Keratinocyte (primary cell): ENCODE results near the gene RAB40A.

Experiments used
- EZH2 ChIP-seq: IDR thresholded peaks from one replicate; pipeline ENCODE4 v1.6.1; 2012; ENCODE audit warnings: inconsistent platforms, mild to moderate bottlenecking, low read length, moderate library complexity
- TF ChIP-seq, protein P1 (sequence below), 3 experiments: IDR thresholded peaks in 1 of 3; conservative IDR thresholded peaks in 1 of 3; optimal IDR thresholded peaks in 1 of 3; 2 replicates in 2 of 3; 3 replicates in 1 of 3; pipeline versions ENCODE3 to v1.5.1; 2011; ENCODE audit warnings: low read length in 3 of 3, mild to moderate bottlenecking in 3 of 3, moderate library complexity in 2 of 3, control low read depth in 1 of 3, inconsistent platforms in 1 of 3; ENCODE audit not compliant: insufficient read depth in 2 of 3; ENCODE audit errors: extremely low read depth in 1 of 3

DNA sequence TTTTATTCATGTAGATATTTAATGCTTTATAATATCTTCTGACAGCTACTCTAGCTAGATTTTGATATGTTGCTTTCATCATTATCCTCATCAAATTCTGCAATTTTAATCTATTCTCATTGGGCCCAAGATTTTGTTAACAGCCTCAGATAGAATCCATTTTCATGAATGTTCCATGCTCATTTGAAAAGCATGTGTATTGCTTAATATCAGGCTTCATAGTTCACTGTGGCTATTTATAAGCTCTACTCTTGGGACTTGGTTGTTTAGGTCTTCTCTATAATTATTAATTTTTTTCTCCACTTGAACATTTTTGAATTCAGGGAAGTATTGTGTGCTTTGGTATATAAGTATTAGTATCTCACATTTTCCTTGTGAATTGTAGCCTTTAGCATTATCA, 41.8 kb downstream of the RAB40A start:
- TF ChIP-seq, protein P1, sequence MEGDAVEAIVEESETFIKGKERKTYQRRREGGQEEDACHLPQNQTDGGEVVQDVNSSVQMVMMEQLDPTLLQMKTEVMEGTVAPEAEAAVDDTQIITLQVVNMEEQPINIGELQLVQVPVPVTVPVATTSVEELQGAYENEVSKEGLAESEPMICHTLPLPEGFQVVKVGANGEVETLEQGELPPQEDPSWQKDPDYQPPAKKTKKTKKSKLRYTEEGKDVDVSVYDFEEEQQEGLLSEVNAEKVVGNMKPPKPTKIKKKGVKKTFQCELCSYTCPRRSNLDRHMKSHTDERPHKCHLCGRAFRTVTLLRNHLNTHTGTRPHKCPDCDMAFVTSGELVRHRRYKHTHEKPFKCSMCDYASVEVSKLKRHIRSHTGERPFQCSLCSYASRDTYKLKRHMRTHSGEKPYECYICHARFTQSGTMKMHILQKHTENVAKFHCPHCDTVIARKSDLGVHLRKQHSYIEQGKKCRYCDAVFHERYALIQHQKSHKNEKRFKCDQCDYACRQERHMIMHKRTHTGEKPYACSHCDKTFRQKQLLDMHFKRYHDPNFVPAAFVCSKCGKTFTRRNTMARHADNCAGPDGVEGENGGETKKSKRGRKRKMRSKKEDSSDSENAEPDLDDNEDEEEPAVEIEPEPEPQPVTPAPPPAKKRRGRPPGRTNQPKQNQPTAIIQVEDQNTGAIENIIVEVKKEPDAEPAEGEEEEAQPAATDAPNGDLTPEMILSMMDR (optimal IDR thresholded peaks at IDR 0.05 in 1 of 3, IDR thresholded peaks at IDR 0.05 in 1 of 3, conservative IDR thresholded peaks at IDR 0.05 in 1 of 3; ENCODE audit: extremely low read depth in 1 of 3, insufficient read depth in 2 of 3, low read length in 3 of 3) = no peak
- no peak for TF ChIP-seq EZH2
